CD4-positive, alpha-beta T cell treated with Interleukin-10 for 1 hour (primary cell): ENCODE results near the gene API5.

Source experiments
- DNase-seq: peaks from one replicate; pipeline ENCODE4 v3.0.0-alpha.2; 2020

The API5 gene

DNA sequence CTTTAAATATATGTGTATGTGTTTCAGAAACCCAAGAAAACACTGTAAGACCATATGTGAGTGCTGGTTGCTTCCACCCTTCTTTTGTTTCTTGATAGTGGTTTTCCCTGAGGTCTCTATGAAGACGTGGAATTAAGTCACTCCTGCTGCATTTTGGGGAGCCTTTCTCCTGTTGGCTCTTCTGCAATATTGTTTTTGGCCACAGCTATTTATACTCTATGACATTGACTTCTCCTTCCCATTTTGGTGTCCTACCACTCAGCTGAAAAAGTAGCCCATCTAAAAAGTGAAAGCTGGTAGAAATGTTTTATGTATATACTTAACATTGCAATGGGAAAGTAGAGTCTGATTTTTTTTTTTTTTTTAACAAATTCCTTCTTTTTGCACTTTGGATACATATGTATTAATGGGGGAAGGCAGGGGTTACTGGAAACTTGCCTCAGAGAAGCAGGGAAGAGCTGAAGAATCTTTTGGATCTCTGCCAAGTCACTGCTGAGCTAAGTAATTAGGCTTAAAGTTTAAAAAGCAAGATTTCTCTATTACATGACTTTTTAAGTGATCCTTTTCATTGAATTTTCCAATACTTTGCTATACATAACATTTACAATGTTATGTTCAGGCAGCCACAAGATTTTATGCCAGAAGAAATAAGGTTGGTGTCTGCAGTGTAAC is 48.7 kb downstream of the API5 start:
- DNase-seq: no peak

DNA sequence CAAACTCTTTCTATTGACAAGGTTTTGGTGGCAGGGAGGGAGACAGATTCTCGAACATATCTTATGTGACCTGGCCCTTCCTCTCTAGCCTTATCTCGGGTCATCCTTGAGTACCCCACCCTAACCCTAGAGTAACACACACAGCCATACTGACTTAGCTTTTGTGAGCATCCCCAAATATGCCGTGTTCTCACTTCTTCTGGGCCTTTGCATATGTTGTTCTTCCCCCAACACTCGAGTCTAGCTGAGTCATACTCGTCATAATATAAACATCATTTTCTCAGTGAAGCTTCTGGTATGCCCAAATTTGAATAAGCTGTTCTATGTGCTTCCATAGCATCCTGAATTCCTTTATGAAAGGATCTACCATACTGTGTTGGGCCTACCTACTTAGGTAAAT is 54.9 kb downstream of the API5 start:
- DNase-seq: no peak

DNA sequence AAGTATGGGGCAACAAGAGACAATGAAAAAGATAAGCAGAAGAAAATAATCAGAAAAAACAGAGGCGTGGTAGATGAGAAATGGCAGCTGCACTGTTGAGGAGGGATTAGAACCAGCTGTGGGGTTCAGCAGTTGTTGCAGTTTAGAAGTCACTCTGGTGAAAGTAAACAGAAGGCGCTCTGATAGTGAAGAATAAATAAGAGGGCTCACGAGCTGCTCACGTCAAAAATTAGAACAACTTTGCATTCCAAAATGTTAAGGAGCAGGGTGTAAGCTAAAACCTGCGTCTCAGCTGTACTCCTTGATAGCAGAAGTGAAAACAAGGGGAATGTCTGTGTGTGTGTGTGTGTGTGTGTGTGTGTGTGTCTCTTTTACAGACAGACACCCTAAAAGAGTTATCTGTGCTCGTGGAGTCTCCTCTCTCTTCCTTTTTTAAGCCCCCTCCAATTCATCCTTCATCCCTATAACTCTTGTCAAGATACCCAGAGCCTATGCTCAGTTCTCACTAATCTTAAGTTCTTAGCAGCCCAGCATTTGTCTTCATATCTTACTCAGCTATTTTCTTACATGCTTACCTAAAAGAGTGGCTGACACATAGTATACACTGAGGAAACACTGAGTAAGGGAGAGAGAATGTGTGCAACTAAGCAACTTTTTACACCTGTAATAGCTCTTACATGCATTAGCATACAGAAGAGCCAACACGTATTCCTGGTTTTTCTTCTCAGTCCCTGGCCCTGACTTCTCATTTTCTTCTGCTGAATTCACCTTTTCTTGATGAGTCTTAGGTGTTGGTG is 55.8 kb downstream of the API5 start:
- no peak for DNase-seq

DNA sequence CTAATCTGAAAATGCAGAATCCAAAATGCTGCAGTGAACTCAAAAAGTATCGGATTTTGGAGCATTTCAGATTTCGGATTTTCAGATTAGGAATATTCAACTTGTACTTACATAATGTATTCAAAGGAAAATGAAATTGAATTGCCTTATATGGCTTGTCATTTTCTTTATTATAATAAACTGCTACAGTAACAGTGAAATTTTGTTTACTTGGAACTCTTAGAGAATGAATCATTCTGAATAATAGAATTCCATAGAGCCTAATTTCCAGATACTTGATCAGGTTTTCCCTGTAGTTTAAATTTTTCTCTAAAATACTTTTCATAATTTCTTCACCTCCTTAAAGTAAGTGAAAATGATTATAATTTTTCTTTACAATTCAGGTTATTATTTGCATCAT is 64.3 kb downstream of the API5 start:
- no peak for DNase-seq

DNA sequence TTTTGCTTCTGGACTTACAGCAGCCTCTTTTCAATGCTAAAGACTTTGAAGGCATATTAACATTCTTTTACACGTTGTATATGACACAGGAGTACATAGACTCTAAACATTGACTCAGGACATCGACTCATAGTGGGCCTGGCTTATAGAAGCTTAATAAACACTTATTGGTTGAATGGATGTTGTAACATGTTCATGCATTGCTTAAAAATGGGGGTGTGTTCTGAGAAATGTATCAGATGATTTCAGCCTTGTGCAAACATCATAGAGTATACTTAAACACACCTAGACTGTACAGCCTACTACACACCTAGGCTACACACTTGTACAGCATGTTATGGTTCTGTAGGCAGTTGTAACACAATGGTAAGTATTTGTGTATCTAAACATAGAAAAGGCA is 64.8 kb downstream of the API5 start:
- DNase-seq: no peak

DNA sequence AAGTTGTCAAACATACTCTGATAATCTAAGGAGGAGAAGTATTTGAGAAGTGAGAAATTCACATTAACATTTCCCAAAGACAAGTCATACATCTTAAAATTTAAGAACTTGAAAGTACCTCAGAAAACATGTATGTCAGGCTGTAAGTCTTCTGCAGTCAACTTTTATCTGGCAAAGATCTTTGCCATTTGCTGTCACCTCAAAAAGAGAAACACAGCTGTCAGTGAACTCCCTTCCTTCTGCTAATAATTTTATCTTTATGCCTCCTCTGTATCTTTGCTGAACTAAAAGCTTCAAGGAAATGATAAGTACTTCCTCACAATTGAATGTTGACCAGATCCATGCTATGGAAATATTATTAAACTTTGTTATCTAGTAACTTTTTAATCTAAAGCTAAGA is 65.6 kb downstream of the API5 start:
- DNase-seq: no peak

DNA sequence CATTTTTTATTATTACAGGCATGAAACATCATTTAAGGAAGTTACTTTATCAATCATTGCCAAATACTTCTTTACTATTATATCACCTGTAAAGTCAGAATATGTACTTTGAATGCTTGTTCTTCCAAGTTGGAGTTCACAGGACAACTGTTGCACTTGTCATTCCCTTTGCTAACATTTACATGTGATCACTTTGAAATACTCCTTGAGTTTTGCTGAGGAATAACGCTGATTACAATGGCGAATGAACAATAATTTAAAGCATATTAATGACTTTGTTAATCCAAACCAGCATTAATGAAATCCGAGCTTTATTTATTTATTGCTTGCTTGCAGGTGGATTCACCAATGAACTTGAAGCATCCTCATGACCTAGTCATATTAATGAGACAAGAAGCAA is 67.1 kb downstream of the API5 start:
- DNase-seq: no peak

DNA sequence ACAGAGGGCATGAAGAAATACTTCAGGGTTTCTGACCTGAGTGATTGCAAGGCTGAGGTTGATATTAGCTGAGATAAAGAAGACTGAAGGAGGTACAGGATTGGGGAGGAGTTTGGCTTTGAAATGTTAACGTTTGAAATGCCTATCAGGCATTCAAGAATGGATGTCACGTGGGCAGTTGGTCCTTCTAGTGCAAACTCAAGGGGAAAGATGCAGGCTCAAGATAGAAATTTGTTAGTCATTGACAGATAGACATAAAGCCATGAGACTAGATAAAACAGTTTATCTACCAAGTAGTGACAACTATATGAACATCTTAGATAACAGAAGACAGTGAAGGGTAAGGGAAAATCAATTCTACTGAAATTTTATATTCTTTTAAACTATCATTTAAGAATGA is 70.0 kb downstream of the API5 start:
- no peak for DNase-seq

DNA sequence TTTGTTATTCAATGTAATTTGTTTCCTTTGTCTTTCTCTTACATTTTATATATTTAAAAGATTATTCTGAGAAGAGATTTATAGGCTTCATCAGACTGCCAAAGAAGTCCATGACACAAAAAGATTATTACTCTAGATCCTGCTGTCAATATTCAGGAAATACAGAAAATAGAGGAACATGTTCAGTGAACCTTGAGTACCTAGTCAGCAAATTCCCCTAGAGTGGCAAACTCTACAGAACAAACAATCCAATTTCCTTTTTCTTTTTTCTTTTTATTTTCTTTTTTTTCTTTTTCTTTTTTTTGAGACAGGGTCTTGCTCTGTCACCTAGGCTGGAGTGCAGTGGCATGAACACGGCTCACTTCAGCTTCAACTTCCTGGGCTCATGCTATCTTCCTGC is 70.8 kb downstream of the API5 start:
- DNase-seq: no peak

DNA sequence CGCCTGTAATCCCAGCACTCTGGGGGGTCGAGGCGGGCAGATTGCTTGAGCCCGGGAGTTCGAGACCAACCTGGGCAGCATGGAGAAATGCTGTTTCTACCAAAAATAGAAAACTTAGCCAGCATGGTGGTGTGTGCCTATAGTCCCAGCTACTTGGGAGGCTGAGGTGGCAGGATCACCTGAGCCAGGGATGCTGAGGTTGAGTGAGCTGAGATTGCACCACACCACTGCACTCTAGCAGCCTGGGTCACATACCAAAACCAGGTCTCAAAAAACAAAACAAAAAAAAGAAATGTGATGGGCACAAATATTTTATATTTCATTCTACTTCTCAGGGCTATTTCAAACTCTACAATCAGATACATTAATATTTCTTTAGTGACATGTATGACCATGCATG is 72.6 kb downstream of the API5 start:
- no peak for DNase-seq

DNA sequence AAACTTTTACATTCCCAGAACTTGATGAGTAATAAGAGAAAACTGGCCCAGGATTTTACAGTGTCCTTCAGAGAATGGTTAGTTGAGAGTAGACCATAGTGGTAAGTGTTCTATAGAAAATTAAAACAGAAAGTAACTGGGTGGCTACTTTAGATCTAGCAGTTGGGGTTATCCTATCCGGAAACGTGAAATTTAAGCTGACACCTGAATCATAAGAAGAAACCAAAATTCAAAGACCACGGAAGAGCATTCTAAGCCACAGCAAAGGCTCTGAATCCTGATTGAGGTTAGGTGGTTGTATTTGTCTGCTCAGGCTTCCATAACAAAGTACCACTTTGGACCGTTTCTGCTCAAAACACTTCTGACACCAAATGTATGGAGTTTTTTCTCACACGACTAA is 80.9 kb downstream of the API5 start:
- peak; percentile 2 for DNase-seq

DNA sequence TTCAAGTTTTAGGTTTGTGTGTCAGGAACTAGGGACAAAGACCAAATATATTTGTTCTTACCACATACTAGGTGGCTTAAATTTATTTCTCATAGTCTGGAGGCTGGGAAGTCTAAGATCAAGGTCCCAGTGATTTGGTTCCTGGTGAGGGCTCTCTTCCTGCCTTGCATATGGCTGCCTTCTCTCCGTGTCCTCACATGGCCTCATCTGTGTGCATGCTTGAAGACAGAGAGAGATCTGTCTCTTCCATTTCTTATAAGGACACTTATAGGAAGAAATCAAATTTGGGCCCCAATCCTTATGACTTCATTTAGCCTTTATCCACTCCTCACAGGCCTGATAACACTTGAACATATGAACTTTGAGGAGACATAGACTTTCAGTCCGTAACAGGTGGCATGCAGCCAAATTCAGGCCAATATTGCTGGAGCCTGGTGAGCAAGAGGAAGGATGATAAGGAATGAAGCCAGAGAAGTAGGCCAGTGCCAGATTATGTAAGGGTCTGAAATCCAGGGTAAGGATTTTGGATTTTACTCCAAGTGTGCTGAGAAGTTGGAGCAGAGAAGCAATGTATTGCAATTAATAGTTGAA is 82.1 kb downstream of the API5 start:
- DNase-seq: no peak
